Panc1 (cell line): ENCODE data around the gene VASN. TPM values are rescaled to one million over a fixed set of nuclear protein-coding genes. Genes with fewer than 3 reads are reported as not detected.

Source experiments
- ATAC-seq: fragments of 200-7000 bp; cut with Tn5 transposase; 2 replicates; pipeline ENCODE4 v1.9.1; 2020; ENCODE audit warnings: mild to moderate bottlenecking, moderate library complexity
- BruUV-seq: library from RNA; stranded (reverse); fragments of 400-500 nt; replicated peaks from 2 replicates; lab custom pipeline; 2021; lab: Mats Ljungman, UMichigan
- CTCF ChIA-PET: fragments of 300-600 bp; sonication (Branson Sonifier 250); formaldehyde crosslinking; loops from one replicate; lab custom pipeline; 2022; ENCODE audit warnings: antibody characterized with exemption; lab: Charles Lee
- POLR2A ChIA-PET: fragments of 300-600 bp; sonication (Branson Sonifier 250); formaldehyde crosslinking; loops from one replicate; lab custom pipeline; 2022; ENCODE audit warnings: antibody characterized with exemption; lab: Charles Lee
- DNase-seq: peaks from one replicate; pipeline ENCODE4 v3.0.0-alpha.2; 2010; ENCODE audit warnings: low read depth, low spot score
- H3K27ac ChIP-seq: 2 replicates; pipeline ENCODE4 v1.5.1; 2011; ENCODE audit warnings: mild to moderate bottlenecking, low read length, inconsistent platforms
- H3K27me3 ChIP-seq: fragments of 200-500 bp; sonication (Bioruptor generic); 2 replicates; pipeline ENCODE4 v1.6.0; 2014; ENCODE audit warnings: low read length, inconsistent platforms; ENCODE audit not compliant: control insufficient read depth, insufficient read depth
- H3K36me3 ChIP-seq: fragments of 200-500 bp; sonication (Bioruptor generic); 2 replicates; pipeline ENCODE4 v1.5.1; 2014; ENCODE audit warnings: inconsistent platforms, mild to moderate bottlenecking, low read length, moderate library complexity; ENCODE audit not compliant: control insufficient read depth, insufficient read depth
- H3K4me1 ChIP-seq: 2 replicates; pipeline ENCODE4 v1.5.1; 2011; ENCODE audit warnings: inconsistent platforms, mild to moderate bottlenecking, low read length, moderate library complexity; ENCODE audit not compliant: control insufficient read depth, insufficient read depth
- H3K4me3 ChIP-seq, 2 experiments: 2 replicates each; pipeline ENCODE4 v1.5.1; 2011 to 2012; ENCODE audit warnings: low read depth in 2 of 2, low read length in 2 of 2, mild to moderate bottlenecking in 2 of 2, inconsistent platforms in 1 of 2, moderate library complexity in 1 of 2
- H3K9me3 ChIP-seq: fragments of 200-500 bp; sonication (Bioruptor generic); 2 replicates; pipeline ENCODE4 v1.5.1; 2014; ENCODE audit warnings: low read depth, mild to moderate bottlenecking, inconsistent platforms, low read length, moderate library complexity; ENCODE audit not compliant: control insufficient read depth, insufficient read depth
- POLR2AphosphoS5 ChIP-seq: IDR thresholded peaks from 2 replicates; pipeline ENCODE4 v1.6.1; 2012; ENCODE audit warnings: mild to moderate bottlenecking, low read depth, low read length, moderate library complexity
- SIN3A ChIP-seq: IDR thresholded peaks from 2 replicates; pipeline ENCODE4 v1.6.1; 2012; ENCODE audit warnings: low read depth, mild to moderate bottlenecking, low read length, moderate library complexity, borderline replicate concordance; ENCODE audit not compliant: insufficient read depth
- TCF7L2 ChIP-seq: IDR thresholded peaks from 2 replicates; pipeline ENCODE4 v1.6.1; 2011; ENCODE audit warnings: mild to moderate bottlenecking, low read depth, low read length, inconsistent platforms
- in situ Hi-C: cut with HindIII; loops from 2 replicates; pipeline ENCODE4 v1.10.0; 2016; ENCODE audit warnings: low sequenced_read_pairs, low pct_unique_long_range_greater_than_20kb
- intact Hi-C: fragments of 100-400 bp; cut with micrococcal nuclease; formaldehyde crosslinking; loops from one replicate; pipeline ENCODE4 v1.10.0; 2022; ENCODE audit not compliant: unreplicated experiment
- total RNA-seq: library from RNA; stranded (reverse); gene quantifications from one replicate; pipeline ENCODE4 v1.2.1, GENCODE V29; 2021; ENCODE audit not compliant: unreplicated experiment
- TF ChIP-seq, protein P1 (sequence below): fragments of 450-650 bp; IDR thresholded peaks from 2 replicates; pipeline ENCODE4 v1.5.1; 2017; ENCODE audit warnings: mild to moderate bottlenecking
- TF ChIP-seq, protein P2 (sequence below), 2 experiments: IDR thresholded peaks; 2 replicates each; pipeline ENCODE4 v1.6.1; 2011 to 2012; ENCODE audit warnings: low read depth in 2 of 2, control low read depth in 1 of 2, low read length in 1 of 2, mild to moderate bottlenecking in 1 of 2, moderate library complexity in 1 of 2; ENCODE audit not compliant: insufficient read depth in 1 of 2

VASN gene
- total RNA-seq, 1 experiment from 2014 or later, result 33.5 TPM

DNA sequence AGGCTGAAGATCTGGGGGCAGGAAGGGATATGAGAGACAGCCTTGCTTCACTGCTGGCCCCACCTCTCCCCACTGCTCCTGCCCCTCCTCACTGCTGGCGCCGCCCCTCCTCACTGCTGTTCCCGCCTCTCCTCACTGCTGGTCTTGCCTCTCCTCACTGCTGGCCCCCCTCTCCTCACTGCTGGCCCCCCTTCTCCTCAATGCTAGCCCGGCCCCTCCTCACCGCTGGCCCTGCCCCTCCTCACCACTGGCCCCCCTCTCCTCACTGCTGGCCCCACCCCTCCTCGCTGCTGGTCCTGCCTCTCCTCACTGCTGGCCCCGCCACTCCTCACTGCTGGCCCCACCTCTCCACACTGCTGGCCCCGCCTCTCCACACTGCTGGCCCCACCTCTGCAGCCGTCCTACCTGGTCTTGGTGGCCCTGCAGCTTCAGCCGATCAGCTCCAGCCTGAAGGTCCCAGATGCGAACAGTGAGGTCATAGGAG lies 11.1 kb upstream of the VASN start:
- BruUV-seq, result no TSS peak
- TF ChIP-seq, protein P1, sequence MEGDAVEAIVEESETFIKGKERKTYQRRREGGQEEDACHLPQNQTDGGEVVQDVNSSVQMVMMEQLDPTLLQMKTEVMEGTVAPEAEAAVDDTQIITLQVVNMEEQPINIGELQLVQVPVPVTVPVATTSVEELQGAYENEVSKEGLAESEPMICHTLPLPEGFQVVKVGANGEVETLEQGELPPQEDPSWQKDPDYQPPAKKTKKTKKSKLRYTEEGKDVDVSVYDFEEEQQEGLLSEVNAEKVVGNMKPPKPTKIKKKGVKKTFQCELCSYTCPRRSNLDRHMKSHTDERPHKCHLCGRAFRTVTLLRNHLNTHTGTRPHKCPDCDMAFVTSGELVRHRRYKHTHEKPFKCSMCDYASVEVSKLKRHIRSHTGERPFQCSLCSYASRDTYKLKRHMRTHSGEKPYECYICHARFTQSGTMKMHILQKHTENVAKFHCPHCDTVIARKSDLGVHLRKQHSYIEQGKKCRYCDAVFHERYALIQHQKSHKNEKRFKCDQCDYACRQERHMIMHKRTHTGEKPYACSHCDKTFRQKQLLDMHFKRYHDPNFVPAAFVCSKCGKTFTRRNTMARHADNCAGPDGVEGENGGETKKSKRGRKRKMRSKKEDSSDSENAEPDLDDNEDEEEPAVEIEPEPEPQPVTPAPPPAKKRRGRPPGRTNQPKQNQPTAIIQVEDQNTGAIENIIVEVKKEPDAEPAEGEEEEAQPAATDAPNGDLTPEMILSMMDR, result no peak
- no peak for TF ChIP-seq POLR2AphosphoS5
- no peak for TF ChIP-seq SIN3A
- TF ChIP-seq TCF7L2, result no peak
- TF ChIP-seq, protein P2, sequence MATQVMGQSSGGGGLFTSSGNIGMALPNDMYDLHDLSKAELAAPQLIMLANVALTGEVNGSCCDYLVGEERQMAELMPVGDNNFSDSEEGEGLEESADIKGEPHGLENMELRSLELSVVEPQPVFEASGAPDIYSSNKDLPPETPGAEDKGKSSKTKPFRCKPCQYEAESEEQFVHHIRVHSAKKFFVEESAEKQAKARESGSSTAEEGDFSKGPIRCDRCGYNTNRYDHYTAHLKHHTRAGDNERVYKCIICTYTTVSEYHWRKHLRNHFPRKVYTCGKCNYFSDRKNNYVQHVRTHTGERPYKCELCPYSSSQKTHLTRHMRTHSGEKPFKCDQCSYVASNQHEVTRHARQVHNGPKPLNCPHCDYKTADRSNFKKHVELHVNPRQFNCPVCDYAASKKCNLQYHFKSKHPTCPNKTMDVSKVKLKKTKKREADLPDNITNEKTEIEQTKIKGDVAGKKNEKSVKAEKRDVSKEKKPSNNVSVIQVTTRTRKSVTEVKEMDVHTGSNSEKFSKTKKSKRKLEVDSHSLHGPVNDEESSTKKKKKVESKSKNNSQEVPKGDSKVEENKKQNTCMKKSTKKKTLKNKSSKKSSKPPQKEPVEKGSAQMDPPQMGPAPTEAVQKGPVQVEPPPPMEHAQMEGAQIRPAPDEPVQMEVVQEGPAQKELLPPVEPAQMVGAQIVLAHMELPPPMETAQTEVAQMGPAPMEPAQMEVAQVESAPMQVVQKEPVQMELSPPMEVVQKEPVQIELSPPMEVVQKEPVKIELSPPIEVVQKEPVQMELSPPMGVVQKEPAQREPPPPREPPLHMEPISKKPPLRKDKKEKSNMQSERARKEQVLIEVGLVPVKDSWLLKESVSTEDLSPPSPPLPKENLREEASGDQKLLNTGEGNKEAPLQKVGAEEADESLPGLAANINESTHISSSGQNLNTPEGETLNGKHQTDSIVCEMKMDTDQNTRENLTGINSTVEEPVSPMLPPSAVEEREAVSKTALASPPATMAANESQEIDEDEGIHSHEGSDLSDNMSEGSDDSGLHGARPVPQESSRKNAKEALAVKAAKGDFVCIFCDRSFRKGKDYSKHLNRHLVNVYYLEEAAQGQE (IDR thresholded peaks at IDR 0.05; ENCODE audit: insufficient read depth in 1 of 2, low read depth in 2 of 2, low read length in 1 of 2), result no peak
- H3K4me3 ChIP-seq, result no peak overlapping the region
- no peaks in the 10 kb centered on the region for H3K4me1 ChIP-seq
- no peaks in the 10 kb centered on the region for H3K36me3 ChIP-seq
- peak; percentile 78 for ATAC-seq
- in situ Hi-C loops, result no loop called here
- ChIA-PET CTCF (interaction anchor here (0.8 to 2.3 kb wide), 2 partner anchors 38 to 43 kb away, joined by 9 to 35 read pairs; no protein-coding TSS in a partner anchor), POLR2A (no interaction called here)
- intact Hi-C loops, result no loop called here
- H3K27ac ChIP-seq, result no peak overlapping the region
- DNase-seq, result no peak
- H3K27me3 ChIP-seq, result no peaks in the 10 kb centered on the region
- no peaks in the 10 kb centered on the region for H3K9me3 ChIP-seq

DNA sequence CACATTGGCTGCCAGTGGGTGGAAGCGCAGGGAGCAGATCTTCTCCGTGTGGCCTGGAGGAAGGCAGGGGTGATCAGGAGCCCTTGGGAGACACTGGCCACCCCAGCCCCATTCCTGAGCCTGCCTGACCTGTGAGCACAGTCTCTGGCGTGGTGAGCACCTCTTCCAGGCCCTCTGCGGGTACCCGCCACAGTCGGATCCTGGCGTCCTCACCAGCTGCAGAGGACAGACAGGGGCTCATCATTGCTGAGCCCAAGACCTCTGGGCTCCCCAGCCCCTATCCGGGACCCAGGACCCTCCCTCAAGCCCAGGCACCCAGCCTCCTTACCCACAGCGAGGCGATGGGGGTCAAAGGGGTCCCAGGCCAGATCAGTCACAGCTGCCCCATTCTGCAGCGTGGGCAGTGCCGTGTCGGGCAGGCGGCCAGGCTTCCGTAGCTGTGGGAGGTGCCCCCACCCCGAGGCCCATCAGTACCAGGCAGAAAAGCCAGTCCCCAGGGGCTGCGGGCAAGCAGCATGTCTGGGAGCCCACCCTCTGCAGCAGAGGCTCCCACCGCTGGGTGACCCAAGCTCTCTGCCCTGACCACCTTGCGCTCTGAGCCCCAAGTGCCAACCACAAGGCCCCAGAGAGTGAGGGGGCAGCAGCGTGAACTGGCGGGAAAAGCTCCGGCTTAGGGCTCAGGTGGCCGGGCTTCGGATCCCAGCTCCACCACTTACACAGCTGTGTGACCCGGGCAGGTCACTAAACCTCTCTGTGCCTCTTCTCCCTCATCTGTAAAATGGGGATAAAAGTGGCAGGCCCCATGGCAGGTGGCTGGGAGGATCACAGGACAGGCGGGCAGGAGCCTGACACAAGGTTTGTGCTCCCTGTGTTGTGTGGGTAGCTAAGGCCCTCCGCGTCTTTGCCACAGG lies 10.4 kb upstream of the VASN start:
- H3K36me3 ChIP-seq, result no peaks in the 10 kb centered on the region
- no peaks in the 10 kb centered on the region for H3K4me1 ChIP-seq
- DNase-seq (no peak), ATAC-seq (peak; percentile 13; the same call in 1 of the 2 replicates)
- H3K27me3 ChIP-seq, result no peaks in the 10 kb centered on the region
- TF ChIP-seq SIN3A (no peak), POLR2AphosphoS5 (no peak), TCF7L2 (no peak)
- TF ChIP-seq, protein P2 (IDR thresholded peaks at IDR 0.05; ENCODE audit: insufficient read depth in 1 of 2, low read depth in 2 of 2, low read length in 1 of 2), result no peak
- TF ChIP-seq, protein P1, result no peak
- H3K27ac ChIP-seq, result no peak overlapping the region
- intact Hi-C loops (no loop called here), in situ Hi-C loops (no loop called here)
- BruUV-seq, result no TSS peak
- no peak overlapping the region for H3K4me3 ChIP-seq
- ChIA-PET CTCF (interaction anchor here (0.7 to 2.3 kb wide), 2 partner anchors 16 to 42 kb away, joined by 3 to 35 read pairs; no protein-coding TSS in a partner anchor), POLR2A (no interaction called here)
- no peaks in the 10 kb centered on the region for H3K9me3 ChIP-seq
